A673 (cell line): ENCODE data around the gene HBP1. TPM values are rescaled to one million over a fixed set of nuclear protein-coding genes. Genes with fewer than 3 reads are reported as not detected.

Source experiments
- BruUV-seq: library from RNA; stranded (reverse); fragments of 400-500 nt; replicated peaks from 2 replicates; lab custom pipeline; 2021; lab: Mats Ljungman, UMichigan
- CTCF ChIA-PET: fragments of 300-600 bp; sonication (Branson Sonifier 250); formaldehyde crosslinking; loops from one replicate; lab custom pipeline; 2022; ENCODE audit warnings: antibody characterized with exemption; lab: Charles Lee
- POLR2A ChIA-PET: fragments of 300-600 bp; sonication (Branson Sonifier 250); formaldehyde crosslinking; loops from one replicate; lab custom pipeline; 2022; ENCODE audit warnings: antibody characterized with exemption; ENCODE audit not compliant: low non-redundant PET; lab: Charles Lee
- DNase-seq: peaks from one replicate; pipeline ENCODE4 v3.0.0-alpha.2; 2015; ENCODE audit warnings: low spot score
- H3K27ac ChIP-seq: fragments of 200-600 bp; sonication (generic); 2 replicates; pipeline ENCODE4 v1.5.1; 2016; ENCODE audit warnings: mixed run types, low read depth, mild to moderate bottlenecking, mixed read lengths, antibody characterized with exemption, low read length; ENCODE audit not compliant: poor library complexity, severe bottlenecking
- H3K27me3 ChIP-seq: fragments of 200-600 bp; sonication (generic); replicated peaks from 2 replicates; pipeline ENCODE4 v1.6.1; 2017; ENCODE audit warnings: mixed run types, low read depth, mild to moderate bottlenecking, mixed read lengths, antibody characterized with exemption, low read length; ENCODE audit not compliant: insufficient read depth, poor library complexity
- H3K36me3 ChIP-seq: fragments of 200-600 bp; sonication (generic); 2 replicates; pipeline ENCODE4 v1.6.1; 2016; ENCODE audit warnings: mixed run types, mild to moderate bottlenecking, mixed read lengths, antibody characterized with exemption, low read length; ENCODE audit not compliant: insufficient read depth, poor library complexity, severe bottlenecking
- H3K4me1 ChIP-seq: fragments of 200-600 bp; sonication (generic); 2 replicates; pipeline ENCODE4 v1.6.1; 2017; ENCODE audit warnings: mixed run types, mild to moderate bottlenecking, mixed read lengths, antibody characterized with exemption, low read length; ENCODE audit not compliant: insufficient read depth, poor library complexity, severe bottlenecking
- H3K4me3 ChIP-seq: fragments of 200-600 bp; sonication (generic); 2 replicates; pipeline ENCODE4 v1.5.1; 2016; ENCODE audit warnings: low read depth, mixed run types, mild to moderate bottlenecking, mixed read lengths, low read length; ENCODE audit not compliant: poor library complexity, severe bottlenecking
- H3K9me3 ChIP-seq: fragments of 200-600 bp; sonication (generic); 2 replicates; pipeline ENCODE4 v1.6.1; 2016; ENCODE audit warnings: mixed run types, low read depth, mild to moderate bottlenecking, mixed read lengths, antibody characterized with exemption, low read length; ENCODE audit not compliant: poor library complexity, severe bottlenecking
- EZH2 ChIP-seq: fragments of 200-600 bp; sonication (generic); IDR thresholded peaks from 2 replicates; pipeline ENCODE4 v1.6.1; 2017; ENCODE audit warnings: borderline replicate concordance, low read depth, mild to moderate bottlenecking, mixed read lengths, antibody characterized with exemption, low read length; ENCODE audit not compliant: poor library complexity, severe bottlenecking
- intact Hi-C: fragments of 100-400 bp; cut with micrococcal nuclease; formaldehyde crosslinking; loops from one replicate; pipeline ENCODE4 v1.10.0; 2022; ENCODE audit not compliant: unreplicated experiment
- total RNA-seq: library from RNA; stranded (reverse); gene quantifications from 2 replicates; pipeline ENCODE4 v1.2.3, GENCODE V29; 2021
- TF ChIP-seq, protein P1 (sequence below): fragments of 300-800, 200-600 bp; sonication (generic); conservative IDR thresholded peaks from 2 replicates; pipeline ENCODE4 v1.5.1; 2017; ENCODE audit warnings: low read depth, mild to moderate bottlenecking, antibody characterized with exemption, low read length, moderate library complexity, mixed read lengths

Gene HBP1
- total RNA-seq, 1 experiment from 2014 or later, result 11.7 TPM

DNA sequence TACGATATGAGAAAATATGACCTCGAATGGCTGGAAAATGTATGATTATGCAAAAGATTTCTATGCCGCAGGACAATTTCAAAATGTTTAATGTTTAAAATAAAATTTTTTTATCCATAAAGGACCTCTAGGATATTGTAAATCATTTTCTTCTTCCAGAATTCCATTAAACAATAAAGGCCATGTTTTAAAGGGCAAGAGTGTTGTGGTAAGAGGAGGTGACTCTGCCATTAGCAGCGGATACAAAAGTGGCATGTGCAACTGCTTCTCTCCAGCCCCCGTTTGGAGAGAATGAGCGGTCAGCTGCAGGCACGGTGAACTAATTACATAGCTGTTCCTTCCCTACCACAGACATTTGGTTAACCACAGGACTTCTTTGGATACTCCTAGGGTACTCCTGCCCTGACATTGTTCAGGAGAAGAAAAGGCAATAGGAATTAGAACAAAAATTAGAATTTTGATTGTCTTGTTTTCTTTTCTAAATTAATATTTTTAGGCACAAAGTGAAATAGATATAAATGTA, 63.8 kb downstream of the HBP1 start:
- intact Hi-C loops, result no loop called here
- ChIA-PET CTCF (no interaction called here), POLR2A (no interaction called here)
- H3K4me1 ChIP-seq, result no peaks in the 10 kb centered on the region
- TF ChIP-seq EZH2, result no peak
- TF ChIP-seq, protein P1, sequence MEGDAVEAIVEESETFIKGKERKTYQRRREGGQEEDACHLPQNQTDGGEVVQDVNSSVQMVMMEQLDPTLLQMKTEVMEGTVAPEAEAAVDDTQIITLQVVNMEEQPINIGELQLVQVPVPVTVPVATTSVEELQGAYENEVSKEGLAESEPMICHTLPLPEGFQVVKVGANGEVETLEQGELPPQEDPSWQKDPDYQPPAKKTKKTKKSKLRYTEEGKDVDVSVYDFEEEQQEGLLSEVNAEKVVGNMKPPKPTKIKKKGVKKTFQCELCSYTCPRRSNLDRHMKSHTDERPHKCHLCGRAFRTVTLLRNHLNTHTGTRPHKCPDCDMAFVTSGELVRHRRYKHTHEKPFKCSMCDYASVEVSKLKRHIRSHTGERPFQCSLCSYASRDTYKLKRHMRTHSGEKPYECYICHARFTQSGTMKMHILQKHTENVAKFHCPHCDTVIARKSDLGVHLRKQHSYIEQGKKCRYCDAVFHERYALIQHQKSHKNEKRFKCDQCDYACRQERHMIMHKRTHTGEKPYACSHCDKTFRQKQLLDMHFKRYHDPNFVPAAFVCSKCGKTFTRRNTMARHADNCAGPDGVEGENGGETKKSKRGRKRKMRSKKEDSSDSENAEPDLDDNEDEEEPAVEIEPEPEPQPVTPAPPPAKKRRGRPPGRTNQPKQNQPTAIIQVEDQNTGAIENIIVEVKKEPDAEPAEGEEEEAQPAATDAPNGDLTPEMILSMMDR, result no peak
- no peak overlapping the region for H3K4me3 ChIP-seq
- H3K27ac ChIP-seq, result no peak overlapping the region
- no peak for DNase-seq
- no peaks in the 10 kb centered on the region for H3K36me3 ChIP-seq
- H3K9me3 ChIP-seq, result no peaks in the 10 kb centered on the region
- no peaks in the 10 kb centered on the region for H3K27me3 ChIP-seq
- BruUV-seq, result no TSS peak

DNA sequence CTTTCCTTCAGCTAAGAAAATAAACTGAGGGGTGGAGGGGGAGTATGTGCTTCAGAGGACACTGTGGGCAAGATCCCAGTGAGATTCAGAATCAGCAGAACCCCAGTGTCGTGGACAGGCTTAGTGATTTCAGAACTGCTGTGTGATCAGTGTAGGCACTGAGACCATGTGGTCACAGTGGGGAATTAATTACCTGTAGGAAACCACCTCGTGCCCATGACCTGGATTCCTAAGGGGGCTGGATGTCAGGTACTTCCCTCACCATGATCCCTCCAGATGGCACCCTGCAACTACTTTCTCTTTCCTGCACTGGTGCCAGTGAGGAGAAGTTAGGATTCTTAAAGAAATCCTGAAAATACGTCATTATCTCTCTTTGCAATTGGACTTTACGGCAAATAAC, 64.4 kb downstream of the HBP1 start:
- H3K27me3 ChIP-seq, result no peaks in the 10 kb centered on the region
- no peak overlapping the region for H3K27ac ChIP-seq
- intact Hi-C loops, result no loop called here
- CTCF ChIA-PET, result no interaction called here
- no peak for TF ChIP-seq EZH2
- TF ChIP-seq, protein P1, result no peak
- BruUV-seq, result no TSS peak
- no peak overlapping the region for H3K4me3 ChIP-seq
- H3K36me3 ChIP-seq, result no peaks in the 10 kb centered on the region
- POLR2A ChIA-PET, result no interaction called here
- H3K9me3 ChIP-seq, result no peaks in the 10 kb centered on the region
- DNase-seq, result no peak
- no peaks in the 10 kb centered on the region for H3K4me1 ChIP-seq

DNA sequence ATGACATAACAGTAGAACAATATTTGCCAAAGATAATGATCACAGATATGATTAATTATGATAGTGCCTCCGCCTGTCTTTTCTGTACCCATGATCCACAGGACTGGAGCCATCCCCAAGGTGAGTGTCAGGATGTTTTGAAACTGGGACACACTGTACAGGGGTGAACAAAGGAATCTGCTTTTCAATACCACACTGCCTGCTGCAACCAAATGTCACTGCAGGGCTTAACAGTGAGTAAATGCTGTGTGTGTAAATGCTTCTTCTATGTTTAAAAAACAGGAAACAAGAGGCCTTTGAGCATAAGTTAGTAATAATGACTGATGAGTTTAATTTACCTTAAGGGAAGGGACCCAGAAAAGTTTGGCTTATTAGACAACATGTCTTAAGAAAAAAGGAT, 65.2 kb downstream of the HBP1 start:
- Histone ChIP-seq H3K27me3 (no peaks in the 10 kb centered on the region), H3K36me3 (no peaks in the 10 kb centered on the region), H3K27ac (no peak overlapping the region), H3K9me3 (no peaks in the 10 kb centered on the region), H3K4me3 (no peak overlapping the region), H3K4me1 (no peaks in the 10 kb centered on the region)
- no TSS peak for BruUV-seq
- no peak for DNase-seq
- ChIA-PET CTCF (no interaction called here), POLR2A (no interaction called here)
- intact Hi-C loops, result no loop called here
- TF ChIP-seq, protein P1, result no peak
